ENCODE results near the gene FRG2C. TPM values are rescaled to one million over a fixed set of nuclear protein-coding genes. Genes with fewer than 3 reads are reported as not detected.
"Not testable (repeated sequence)": the region's sequence is repeated elsewhere in the genome, so short reads cannot be mapped to it uniquely, and the experiment has no call there.

Gene FRG2C
- not detected for polyA plus RNA-seq (2012; ENCODE audit: insufficient read depth, insufficient read length)

DNA sequence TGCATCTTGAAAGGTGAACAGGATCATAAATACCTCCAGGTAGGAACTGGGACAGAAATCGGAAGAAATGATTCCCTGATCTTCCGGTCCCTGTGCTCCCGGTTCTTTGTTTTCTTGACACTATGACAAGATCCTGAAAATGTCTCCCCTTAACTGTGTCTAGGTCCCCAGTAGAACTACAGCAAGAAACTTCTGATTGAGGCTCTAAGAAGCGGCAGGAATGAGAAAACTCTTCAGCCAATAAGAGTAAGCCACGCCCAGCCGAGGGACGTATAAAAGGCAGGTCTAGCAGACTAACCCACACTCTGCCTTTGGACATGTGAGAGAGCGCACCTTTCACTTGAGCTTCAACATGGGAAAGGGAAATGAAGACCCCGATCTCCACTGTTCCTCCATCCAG is at the start of gene FRG2C:
Gene FRG2C (plus strand): TSS at position 301 of the 400 bp plus-strand sequence. CDS start 52 bp downstream, at position 353.
- not testable (repeated sequence) for DNase-seq (ENCODE audit: low read depth, low spot score); H3K4me3 ChIP-seq (ENCODE audit: low read length)

GRCh38 chr3:75618666-75619305 is 45.3 kb upstream of the FRG2C start:
- DNase-seq (ENCODE audit: low read depth, low spot score); H3K4me3 ChIP-seq (ENCODE audit: low read length): not testable (repeated sequence)

- H3K4me3 ChIP-seq (ENCODE audit: low read length); DNase-seq (ENCODE audit: low read depth, low spot score): not testable (repeated sequence)
Observed at GRCh38 chr3:75619481-75620031, 44.6 kb upstream of the FRG2C start.

- not testable (repeated sequence) for H3K4me3 ChIP-seq (ENCODE audit: low read length)
- DNase-seq (ENCODE audit: low read depth, low spot score), result peak; percentile 49
Observed at GRCh38 chr3:75621772-75622171, 42.4 kb upstream of the FRG2C start.

DNA sequence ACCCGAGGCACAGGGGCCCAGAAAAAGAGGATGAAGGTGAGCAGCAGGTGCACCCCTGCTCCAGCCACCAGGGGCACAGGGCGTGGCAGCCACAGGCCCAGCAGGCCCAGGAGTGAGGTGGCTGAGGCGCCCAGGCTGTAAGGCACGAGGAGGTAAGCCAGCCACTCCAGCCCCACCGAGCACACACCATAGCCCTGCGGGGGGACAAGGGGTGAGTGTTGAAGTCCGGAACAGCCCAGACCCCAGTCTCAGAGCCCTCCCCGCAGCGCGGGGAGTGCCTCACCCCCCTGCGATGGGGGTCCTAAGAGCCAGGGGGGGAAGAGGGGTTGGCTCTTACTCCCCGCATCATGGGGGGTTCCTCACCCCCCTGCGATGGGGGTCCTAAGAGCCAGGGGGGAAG is 40.5 kb upstream of the FRG2C start:
- H3K4me3 ChIP-seq (ENCODE audit: low read length); DNase-seq (ENCODE audit: low read depth, low spot score): not testable (repeated sequence)

- not testable (repeated sequence) for DNase-seq (ENCODE audit: low read depth, low spot score); H3K4me3 ChIP-seq (ENCODE audit: low read length)
Observed at GRCh38 chr3:75630887-75631535, 33.1 kb upstream of the FRG2C start.

DNA sequence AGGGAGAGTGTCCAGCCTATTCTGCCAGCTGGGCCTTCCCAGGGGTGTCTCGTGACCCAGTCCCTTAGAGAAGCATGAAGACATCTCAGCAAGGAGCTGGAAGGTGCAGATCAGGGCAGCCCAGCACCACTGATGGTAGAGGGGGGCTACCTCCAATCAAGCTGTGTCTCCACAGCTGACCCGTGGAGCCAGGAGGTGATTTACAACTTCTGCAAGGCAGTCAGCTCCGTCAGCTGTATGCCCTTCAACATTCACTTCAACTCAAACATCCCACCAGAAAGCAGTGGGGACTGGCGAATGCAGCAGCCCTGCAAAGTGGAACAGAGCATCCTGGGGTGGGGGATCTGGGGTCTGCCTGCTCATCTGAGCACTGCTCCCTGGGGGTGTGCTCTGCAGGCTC is 32.6 kb upstream of the FRG2C start:
- H3K4me3 ChIP-seq (ENCODE audit: low read length), result no peak overlapping the region

DNA sequence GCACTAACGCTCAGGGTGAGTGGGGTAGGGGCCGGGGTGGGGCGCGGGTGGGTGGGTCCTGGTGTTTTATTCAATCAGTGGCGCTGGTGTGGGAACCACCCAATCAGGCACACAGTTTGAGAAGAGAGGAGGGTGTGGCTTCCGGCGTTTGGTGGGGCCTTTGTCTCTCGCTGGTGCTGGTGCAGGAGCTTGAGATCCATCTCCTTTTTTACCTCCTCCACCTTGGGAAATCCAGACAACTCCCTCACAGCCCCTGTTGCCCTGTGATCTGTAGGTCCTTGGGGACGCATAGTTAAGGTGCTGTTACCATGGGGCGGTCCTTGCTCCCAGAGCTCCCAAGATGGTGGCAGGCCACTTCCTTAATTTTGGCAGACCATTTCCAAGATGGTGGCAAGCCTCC is 25.2 kb upstream of the FRG2C start:
- not testable (repeated sequence) for H3K4me3 ChIP-seq (ENCODE audit: low read length); DNase-seq (ENCODE audit: low read depth, low spot score)

More for the DNA sequence above, 32.6 kb upstream of the FRG2C start:
- DNase-seq (ENCODE audit: low read depth, low spot score), result no peak

- not testable (repeated sequence) for DNase-seq (ENCODE audit: low read depth, low spot score); H3K4me3 ChIP-seq (ENCODE audit: low read length)
Observed at GRCh38 chr3:75641107-75641517, 23.0 kb upstream of the FRG2C start.

DNA sequence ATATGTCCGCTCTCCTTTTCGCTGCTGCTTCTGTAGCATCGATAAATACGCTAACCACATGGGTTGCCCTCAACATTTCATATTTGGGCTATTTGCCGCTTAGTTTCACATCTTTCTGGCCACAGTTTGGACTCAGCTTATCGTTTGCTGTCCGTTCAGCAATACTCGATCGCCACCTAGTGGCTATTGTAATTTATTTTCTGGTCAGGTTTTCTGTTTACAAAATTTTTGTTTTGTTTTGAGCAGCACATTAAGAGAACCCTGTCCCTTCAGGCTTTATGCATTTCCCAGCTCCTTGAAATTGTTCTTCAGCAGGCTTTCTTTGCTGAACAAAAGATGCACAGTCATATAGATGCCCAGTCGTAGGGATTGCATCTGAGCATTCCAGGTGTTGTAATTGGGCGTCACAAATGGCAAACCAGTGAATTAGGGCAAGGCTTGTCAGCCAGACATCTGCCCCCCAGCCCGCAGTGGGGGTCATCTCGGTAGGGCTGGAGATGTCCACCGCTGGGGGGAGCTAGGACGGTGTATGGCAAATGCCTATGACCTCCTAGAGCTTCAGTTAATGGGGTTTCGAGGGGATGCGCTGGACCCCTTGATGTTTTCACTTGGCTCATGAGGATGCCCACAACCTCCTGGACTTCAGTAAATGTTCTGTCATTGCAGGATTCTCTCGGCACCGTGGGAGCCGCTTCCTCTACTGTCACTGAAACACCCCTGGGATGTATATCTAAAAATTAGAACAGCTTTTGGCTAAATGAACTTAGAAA is 20.9 kb upstream of the FRG2C start:
- peak; percentile 23 for DNase-seq (ENCODE audit: low read depth, low spot score)
- not testable (repeated sequence) for H3K4me3 ChIP-seq (ENCODE audit: low read length)

DNA sequence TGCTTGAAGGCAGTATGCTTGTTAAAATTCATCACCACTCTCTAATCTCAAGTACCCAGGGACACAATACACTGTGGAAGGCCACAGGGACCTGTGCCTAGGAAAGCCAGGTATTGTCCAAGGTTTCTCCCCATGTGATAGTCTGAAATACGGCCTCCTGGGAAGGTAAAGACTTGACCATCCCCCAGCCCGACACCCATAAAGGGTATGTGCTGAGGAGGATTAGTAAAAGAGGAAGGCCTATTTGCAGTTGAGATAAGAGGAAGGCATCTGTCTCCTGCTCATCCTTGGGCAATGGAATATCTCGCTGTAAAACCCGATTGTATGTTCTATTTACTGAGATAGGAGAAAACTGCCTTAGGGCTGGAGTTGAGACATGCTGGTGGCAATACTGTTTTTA is 18.6 kb upstream of the FRG2C start:
- not testable (repeated sequence) for DNase-seq (ENCODE audit: low read depth, low spot score); H3K4me3 ChIP-seq (ENCODE audit: low read length)

DNA sequence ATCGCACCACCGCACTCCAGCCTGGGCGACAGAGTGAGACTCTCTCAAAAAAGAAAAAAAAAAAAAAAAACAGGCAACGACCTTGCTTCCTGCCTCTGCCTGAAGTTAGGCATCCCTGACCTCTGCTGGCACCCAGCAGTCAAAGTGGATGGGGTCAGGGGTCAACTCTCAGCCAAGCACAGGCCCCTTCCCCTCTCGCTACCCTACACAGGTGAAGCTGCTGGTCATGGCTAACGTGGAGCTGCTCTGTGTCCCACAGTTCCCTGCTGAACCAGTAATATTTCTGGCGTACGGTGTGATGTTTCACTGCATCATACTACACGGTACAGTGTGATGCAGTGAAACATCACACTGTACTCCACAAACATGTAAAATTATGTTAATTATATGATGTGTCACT is 13.9 kb upstream of the FRG2C start:
- H3K4me3 ChIP-seq (ENCODE audit: low read length), result no peak overlapping the region
- DNase-seq (ENCODE audit: low read depth, low spot score), result no peak

GRCh38 chr3:75655101-75655904 is 8.8 kb upstream of the FRG2C start:
- not testable (repeated sequence) for H3K4me3 ChIP-seq (ENCODE audit: low read length); DNase-seq (ENCODE audit: low read depth, low spot score)

GRCh38 chr3:75655956-75656355 is 8.2 kb upstream of the FRG2C start:
- not testable (repeated sequence) for H3K4me3 ChIP-seq (ENCODE audit: low read length); DNase-seq (ENCODE audit: low read depth, low spot score)

- DNase-seq (ENCODE audit: low read depth, low spot score), result not testable (repeated sequence)
- peak overlapping the region; percentile 54 for H3K4me3 ChIP-seq (ENCODE audit: low read length)
Observed at GRCh38 chr3:75658411-75659107, 5.6 kb upstream of the FRG2C start.

- not testable (repeated sequence) for DNase-seq (ENCODE audit: low read depth, low spot score)
- H3K4me3 ChIP-seq (ENCODE audit: low read length), result peak overlapping the region; percentile 54
Observed at GRCh38 chr3:75659108-75659433, 5.1 kb upstream of the FRG2C start.

DNA sequence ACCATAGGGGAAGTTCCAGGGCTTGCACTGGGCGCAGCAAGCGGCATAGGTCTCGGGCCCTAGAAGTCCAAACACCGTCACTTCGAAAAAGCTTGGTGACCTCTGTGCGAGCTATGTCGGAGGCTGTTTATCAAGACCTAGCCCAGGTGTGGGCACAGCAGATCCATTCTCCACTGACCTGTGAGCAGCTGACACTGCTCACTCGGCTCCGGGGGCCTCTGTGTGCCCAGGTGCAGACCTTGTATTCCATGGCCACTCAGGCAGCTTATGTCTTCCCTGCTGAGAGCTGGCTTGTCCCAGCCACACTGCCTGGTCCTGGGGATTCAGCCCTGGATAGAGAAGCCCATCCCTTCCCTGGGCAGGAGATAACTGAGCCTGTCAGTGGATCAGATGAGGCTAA is 1.5 kb downstream of the FRG2C start:
- DNase-seq (ENCODE audit: low read depth, low spot score); H3K4me3 ChIP-seq (ENCODE audit: low read length): not testable (repeated sequence)
